ENCODE measurements around the gene CEP170B.
"Not testable (repeated sequence)": the region's sequence is repeated elsewhere in the genome, so short reads cannot be mapped to it uniquely, and the experiment has no call there.

The CEP170B gene

GRCh38 chr14:104892531-104893434 lies 27.7 kb downstream of the CEP170B start:
- no peak for DNase-seq

- no peak for DNase-seq
Measured at GRCh38 chr14:104893435-104894207, 28.6 kb downstream of the CEP170B start.

GRCh38 chr14:104894331-104895206 lies 29.5 kb downstream of the CEP170B start:
- no peak for DNase-seq

- DNase-seq, result no peak
Measured at GRCh38 chr14:104895207-104895785, 30.2 kb downstream of the CEP170B start.

- DNase-seq, result no peak
Measured at GRCh38 chr14:104895786-104896661, 31.0 kb downstream of the CEP170B start.

- DNase-seq, result no peak
Measured at GRCh38 chr14:104897330-104898194, 32.5 kb downstream of the CEP170B start.

GRCh38 chr14:104898195-104898558 lies 33.1 kb downstream of the CEP170B start:
- no peak for DNase-seq

GRCh38 chr14:104898870-104899510 lies 33.9 kb downstream of the CEP170B start:
- no peak for DNase-seq

- no peak for DNase-seq
Measured at GRCh38 chr14:104899781-104900180, 34.7 kb downstream of the CEP170B start.

- DNase-seq, result no peak
Measured at GRCh38 chr14:104900639-104901512, 35.8 kb downstream of the CEP170B start.

GRCh38 chr14:104903990-104904389 lies 38.9 kb downstream of the CEP170B start:
- no peak for DNase-seq

GRCh38 chr14:104904650-104905578 lies 39.8 kb downstream of the CEP170B start:
- DNase-seq, result not testable (repeated sequence)

GRCh38 chr14:104905579-104905933 lies 40.5 kb downstream of the CEP170B start:
- DNase-seq, result not testable (repeated sequence)

- DNase-seq, result no peak
Measured at GRCh38 chr14:104908303-104908702, 43.2 kb downstream of the CEP170B start.

- DNase-seq, result no peak
Measured at GRCh38 chr14:104912053-104912452, 47.0 kb downstream of the CEP170B start.

GRCh38 chr14:104913435-104913834 lies 48.4 kb downstream of the CEP170B start:
- no peak for DNase-seq

GRCh38 chr14:104917116-104917515 lies 52.0 kb downstream of the CEP170B start:
- DNase-seq, result no peak

GRCh38 chr14:104917993-104918392 lies 52.9 kb downstream of the CEP170B start:
- DNase-seq, result no peak

All from NCI-H1048 (cell line).